IMR-90 (cell line): Measurements from ENCODE around the gene NCOA7. TPM values are rescaled to one million over a fixed set of nuclear protein-coding genes. Genes with fewer than 3 reads are reported as not detected.

Experiments used
- ATAC-seq: fragments of 200-7000 bp; cut with Tn5 transposase; 2 replicates; pipeline ENCODE4 v1.9.1; 2020; ENCODE audit warnings: low read depth, mild to moderate bottlenecking, moderate library complexity
- BruUV-seq: library from RNA; stranded (reverse); fragments of 400-500 nt; replicated peaks from 2 replicates; lab custom pipeline; 2021; lab: Mats Ljungman, UMichigan
- CTCF ChIA-PET: fragments of 300-600 bp; formaldehyde crosslinking; extraction: SDS; loops from one replicate; lab custom pipeline; 2021; ENCODE audit warnings: antibody characterized with exemption; lab: Yijun Ruan, JAX
- POLR2A ChIA-PET: fragments of 300-600 bp; sonication (Branson Sonifier 250); formaldehyde crosslinking; loops from one replicate; lab custom pipeline; 2022; ENCODE audit warnings: antibody characterized with exemption; ENCODE audit not compliant: unreplicated experiment; lab: Charles Lee
- DNase-seq: peaks from one replicate; pipeline ENCODE4 v3.0.0; 2013
- H2AFZ ChIP-seq: replicated peaks from 2 replicates; pipeline ENCODE3; 2013; ENCODE audit warnings: low read length, mild to moderate bottlenecking; ENCODE audit not compliant: poor library complexity
- H2AK5ac ChIP-seq: 2 replicates; pipeline ENCODE4 v1.6.1; 2013; ENCODE audit warnings: low read depth, low read length, inconsistent platforms
- H2AK9ac ChIP-seq: replicated peaks from 2 replicates; pipeline ENCODE3; 2013; ENCODE audit warnings: mild to moderate bottlenecking, low read depth, low read length, moderate library complexity; ENCODE audit not compliant: poor library complexity
- H2BK120ac ChIP-seq: 2 replicates; pipeline ENCODE4 v1.6.1; 2013; ENCODE audit warnings: low read depth, low read length, inconsistent platforms
- H2BK15ac ChIP-seq: 3 replicates; pipeline ENCODE4 v1.6.1; 2013; ENCODE audit warnings: low read depth, low read length, inconsistent platforms
- H2BK20ac ChIP-seq: 2 replicates; pipeline ENCODE4 v1.6.1; 2013; ENCODE audit warnings: low read depth, mild to moderate bottlenecking, inconsistent platforms, low read length, moderate library complexity
- H2BK5ac ChIP-seq: 2 replicates; pipeline ENCODE4 v1.6.1; 2013; ENCODE audit warnings: mild to moderate bottlenecking, low read depth, low read length, inconsistent platforms; ENCODE audit not compliant: poor library complexity, severe bottlenecking
- H3K14ac ChIP-seq: replicated peaks from 2 replicates; pipeline ENCODE4 v1.6.1; 2013; ENCODE audit warnings: low read depth, low read length, inconsistent platforms
- H3K18ac ChIP-seq: 2 replicates; pipeline ENCODE4 v1.6.1; 2013; ENCODE audit warnings: low read depth, low read length, control low read depth
- H3K23ac ChIP-seq: 2 replicates; pipeline ENCODE4 v1.6.1; 2013; ENCODE audit warnings: low read depth, low read length, inconsistent platforms
- H3K27ac ChIP-seq: 2 replicates; pipeline ENCODE4 v1.5.1; 2013; ENCODE audit warnings: mild to moderate bottlenecking, control low read depth, low read length; ENCODE audit not compliant: insufficient read depth
- H3K27me3 ChIP-seq: 2 replicates; pipeline ENCODE4 v1.6.1; 2013; ENCODE audit warnings: low read length; ENCODE audit not compliant: control insufficient read depth, insufficient read depth
- H3K36me3 ChIP-seq: 2 replicates; pipeline ENCODE4 v1.6.1; 2013; ENCODE audit warnings: low read length, mixed read lengths; ENCODE audit not compliant: control insufficient read depth, insufficient read depth
- H3K4ac ChIP-seq: 2 replicates; pipeline ENCODE4 v1.6.1; 2013; ENCODE audit warnings: low read depth, low read length, inconsistent platforms
- H3K4me1 ChIP-seq: 2 replicates; pipeline ENCODE4 v1.6.1; 2013; ENCODE audit warnings: low read length, mixed read lengths; ENCODE audit not compliant: control insufficient read depth, insufficient read depth
- H3K4me2 ChIP-seq: 2 replicates; pipeline ENCODE4 v1.6.1; 2013; ENCODE audit warnings: low read depth, mild to moderate bottlenecking, control low read depth, low read length, moderate library complexity
- H3K4me3 ChIP-seq: 2 replicates; pipeline ENCODE4 v1.5.1; 2013; ENCODE audit warnings: low read depth, mild to moderate bottlenecking, control low read depth, low read length, moderate library complexity; ENCODE audit not compliant: insufficient read depth
- H3K56ac ChIP-seq: 2 replicates; pipeline ENCODE4 v1.6.1; 2013; ENCODE audit warnings: low read length, inconsistent platforms; ENCODE audit not compliant: insufficient read depth; ENCODE audit errors: extremely low read depth
- H3K79me1 ChIP-seq, 2 experiments: 2 replicates each; pipeline ENCODE4 v1.6.1; 2013; ENCODE audit warnings: low read length in 2 of 2, inconsistent platforms in 1 of 2, low read depth in 1 of 2
- H3K9ac ChIP-seq: 2 replicates; pipeline ENCODE4 v1.6.1; 2013; ENCODE audit warnings: low read depth, low read length, control low read depth
- H3K9me1 ChIP-seq: 2 replicates; pipeline ENCODE4 v1.6.1; 2013; ENCODE audit warnings: low read length, inconsistent platforms; ENCODE audit not compliant: insufficient read depth
- H3K9me3 ChIP-seq: 2 replicates; pipeline ENCODE4 v1.6.1; 2013; ENCODE audit warnings: low read length; ENCODE audit not compliant: control insufficient read depth, insufficient read depth
- H4K20me1 ChIP-seq: 2 replicates; pipeline ENCODE4 v1.6.1; 2013; ENCODE audit warnings: low read length, inconsistent platforms; ENCODE audit not compliant: insufficient read depth
- H4K5ac ChIP-seq: 2 replicates; pipeline ENCODE4 v1.6.1; 2013; ENCODE audit warnings: mild to moderate bottlenecking, low read depth, low read length, control low read depth
- H4K8ac ChIP-seq, 2 experiments: 2 replicates each; pipeline ENCODE4 v1.6.1; 2013; ENCODE audit warnings: low read depth in 2 of 2, low read length in 2 of 2, control low read depth in 1 of 2, inconsistent platforms in 1 of 2
- H4K91ac ChIP-seq: 2 replicates; pipeline ENCODE4 v1.6.1; 2013; ENCODE audit warnings: low read depth, low read length, inconsistent platforms; ENCODE audit not compliant: insufficient read depth
- BHLHE40 ChIP-seq: fragments of 150-350 bp; IDR thresholded peaks from 2 replicates; pipeline ENCODE4 v1.6.1; 2016; ENCODE audit warnings: mild to moderate bottlenecking, low read depth, low read length
- CEBPB ChIP-seq: IDR thresholded peaks from 2 replicates; pipeline ENCODE4 v1.6.1; 2012; ENCODE audit warnings: low read depth, low read length, improper control_type of control experiment
- CHD1 ChIP-seq: IDR thresholded peaks from 2 replicates; pipeline ENCODE4 v1.6.1; 2012; ENCODE audit warnings: low read depth, low read length, improper control_type of control experiment
- CTCF ChIP-seq: conservative IDR thresholded peaks from 2 replicates; pipeline ENCODE4 v1.5.1; 2012; ENCODE audit warnings: mild to moderate bottlenecking, low read depth, low read length, improper control_type of control experiment
- ELK1 ChIP-seq: fragments of 150-350 bp; IDR thresholded peaks from 2 replicates; pipeline ENCODE4 v1.6.1; 2016; ENCODE audit warnings: low read depth, mild to moderate bottlenecking, low read length, moderate library complexity, borderline replicate concordance
- FOS ChIP-seq: fragments of 150-350 bp; IDR thresholded peaks from 2 replicates; pipeline ENCODE4 v1.6.1; 2016; ENCODE audit warnings: low read depth, low read length
- MAFK ChIP-seq: IDR thresholded peaks from 2 replicates; pipeline ENCODE4 v1.6.1; 2012; ENCODE audit warnings: low read depth, low read length, improper control_type of control experiment
- MAZ ChIP-seq: IDR thresholded peaks from 2 replicates; pipeline ENCODE4 v1.6.1; 2012; ENCODE audit warnings: low read depth, mild to moderate bottlenecking, low read length, improper control_type of control experiment, moderate library complexity, borderline replicate concordance
- MXI1 ChIP-seq: IDR thresholded peaks from 2 replicates; pipeline ENCODE4 v1.6.1; 2012; ENCODE audit warnings: low read depth, mild to moderate bottlenecking, low read length, moderate library complexity, borderline replicate concordance
- NFE2L2 ChIP-seq: fragments of 150-350 bp; IDR thresholded peaks from 2 replicates; pipeline ENCODE4 v1.6.1; 2016; ENCODE audit warnings: low read depth, mild to moderate bottlenecking, low read length
- POLR2A ChIP-seq: IDR thresholded peaks from 2 replicates; pipeline ENCODE4 v1.6.1; 2012; ENCODE audit warnings: mild to moderate bottlenecking, low read depth, low read length
- RAD21 ChIP-seq: IDR thresholded peaks from 2 replicates; pipeline ENCODE4 v1.6.1; 2012; ENCODE audit warnings: low read length, improper control_type of control experiment
- RCOR1 ChIP-seq: IDR thresholded peaks from 2 replicates; pipeline ENCODE4 v1.6.1; 2012; ENCODE audit warnings: mild to moderate bottlenecking, low read length, improper control_type of control experiment; ENCODE audit not compliant: insufficient replicate concordance
- RFX5 ChIP-seq: IDR thresholded peaks from 2 replicates; pipeline ENCODE4 v1.8.0; 2012; ENCODE audit warnings: low read depth, mild to moderate bottlenecking, low read length, moderate library complexity
- SMC3 ChIP-seq: fragments of 150-350 bp; IDR thresholded peaks from 2 replicates; pipeline ENCODE4 v1.6.1; 2016; ENCODE audit warnings: low read depth, mild to moderate bottlenecking, antibody characterized with exemption, low read length, moderate library complexity
- USF2 ChIP-seq: fragments of 150-350 bp; IDR thresholded peaks from 2 replicates; pipeline ENCODE4 v1.6.1; 2017; ENCODE audit warnings: mild to moderate bottlenecking, antibody characterized with exemption, low read length, low read depth
- WGBS, 2 experiments: methylation state at CpG; one replicate each; pipeline versions ENCODE4 v1.1.5 to v1.1.7; 2013; ENCODE audit warnings: missing lambda C conversion rate in 2 of 2; ENCODE audit not compliant: insufficient read length in 1 of 2; ENCODE audit errors: extremely low coverage in 2 of 2; 5-methylcytosine and 5-hydroxymethylcytosine counted together
- dilution Hi-C: fragments of 300-500 bp; cut with HindIII; formaldehyde crosslinking; loops from one replicate; pipeline ENCODE4 v1.14.3; 2018; ENCODE audit warnings: low sequenced_read_pairs; ENCODE audit not compliant: unreplicated experiment
- in situ Hi-C: fragments of 300-500 bp; cut with MboI; formaldehyde crosslinking; loops from 3 replicates; pipeline ENCODE4 v1.14.3; 2019; ENCODE audit warnings: low sequenced_read_pairs, inconsistent platforms, mixed read lengths
- intact Hi-C: fragments of 100-400 bp; cut with micrococcal nuclease; formaldehyde crosslinking; loops from 2 replicates; pipeline ENCODE4 v1.10.0; 2022
- polyA plus RNA-seq, 3 experiments: library from polyadenylated mRNA; depleted of rRNA; stranded (reverse); fragments of >200 nt; gene quantifications; 2 replicates each; pipeline ENCODE4 v1.2.3, GENCODE V29; 2012; ENCODE audit warnings: low replicate concordance in 1 of 3
- total RNA-seq: library from RNA; depleted of rRNA; stranded (reverse); fragments of >200 nt; gene quantifications from 2 replicates; pipeline ENCODE4 v1.2.3, GENCODE V29; 2012

NCOA7 gene
- total and polyA plus RNA-seq, 2 of the 4 experiments (the other 2 are of a cell fraction) = 12.6 to 12.9 TPM

DNA sequence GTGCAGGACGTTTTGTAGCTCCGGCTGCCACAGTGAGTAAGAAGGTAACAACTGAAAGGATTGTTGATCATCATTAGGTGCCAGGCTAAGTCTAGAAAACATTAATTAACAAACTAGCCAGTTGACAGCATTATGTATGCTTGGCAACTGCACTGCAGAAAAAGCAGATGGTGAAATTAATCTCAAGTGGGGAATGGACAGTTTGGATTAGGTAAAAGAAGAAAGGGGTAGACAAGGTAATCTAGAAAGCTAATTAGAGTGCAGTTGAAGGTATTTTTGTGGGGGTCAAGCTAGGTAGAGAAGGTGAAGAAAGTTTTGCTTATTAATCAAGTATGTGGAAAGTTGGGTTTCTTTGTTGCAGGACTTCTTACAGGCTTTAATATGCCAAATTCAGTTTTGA lies 96.2 kb downstream of the NCOA7 start:
- H4K8ac ChIP-seq = no peak overlapping the region
- no peak overlapping the region for H4K91ac ChIP-seq
- intact Hi-C loops = no loop called here
- no peak overlapping the region for H3K27ac ChIP-seq
- no peak overlapping the region for H2AK9ac ChIP-seq
- H4K20me1 ChIP-seq = no peaks in the 10 kb centered on the region
- DNase-seq = no peak
- no peak overlapping the region for H3K4me2 ChIP-seq
- H3K14ac ChIP-seq = no peak overlapping the region
- no peaks in the 10 kb centered on the region for H3K79me1 ChIP-seq
- no peak overlapping the region for H3K4me3 ChIP-seq
- H3K23ac ChIP-seq = no peak overlapping the region
- CTCF ChIA-PET = no interaction called here
- H2AK5ac ChIP-seq = no peak overlapping the region
- dilution Hi-C loops = no loop called here
- no peak for ATAC-seq
- no peak overlapping the region for H3K56ac ChIP-seq
- H3K4me1 ChIP-seq = no peaks in the 10 kb centered on the region; the same call in 1 of the 2 replicates
- no peak overlapping the region for H2AFZ ChIP-seq
- POLR2A ChIA-PET = no interaction called here
- H3K9ac ChIP-seq = no peak overlapping the region
- in situ Hi-C loops = no loop called here
- H3K36me3 ChIP-seq = peaks cover 10% of the 10 kb centered on the region
- H2BK120ac ChIP-seq = no peak overlapping the region
- H2BK5ac ChIP-seq = no peak overlapping the region
- no TSS peak for BruUV-seq
- H4K5ac ChIP-seq = no peak overlapping the region
- H3K27me3 ChIP-seq = no peaks in the 10 kb centered on the region
- no peaks in the 10 kb centered on the region for H3K9me1 ChIP-seq
- no peak overlapping the region for H2BK20ac ChIP-seq
- no peaks in the 10 kb centered on the region for H3K9me3 ChIP-seq
- TF ChIP-seq CTCF (no peak), ELK1 (no peak), RFX5 (no peak), RAD21 (no peak), NFE2L2 (no peak), CHD1 (no peak), MAFK (no peak), BHLHE40 (no peak), USF2 (no peak), CEBPB (no peak), POLR2A (no peak), RCOR1 (no peak), MXI1 (no peak), MAZ (no peak), FOS (no peak), SMC3 (no peak)
- no peak overlapping the region for H3K18ac ChIP-seq
- no peak overlapping the region for H2BK15ac ChIP-seq
- no peak overlapping the region for H3K4ac ChIP-seq
- WGBS, 2 experiments = no CpG with 5 or more reads among the region's 2 CpGs
